GM12874 (cell line): ENCODE data around the gene SPNS2.

Experiments used
- CTCF ChIP-seq: IDR thresholded peaks from 2 replicates; pipeline ENCODE4 v1.5.1; 2011; ENCODE audit warnings: low read depth, mild to moderate bottlenecking, control low read depth, low read length, moderate library complexity; ENCODE audit not compliant: insufficient read depth

Gene SPNS2

DNA sequence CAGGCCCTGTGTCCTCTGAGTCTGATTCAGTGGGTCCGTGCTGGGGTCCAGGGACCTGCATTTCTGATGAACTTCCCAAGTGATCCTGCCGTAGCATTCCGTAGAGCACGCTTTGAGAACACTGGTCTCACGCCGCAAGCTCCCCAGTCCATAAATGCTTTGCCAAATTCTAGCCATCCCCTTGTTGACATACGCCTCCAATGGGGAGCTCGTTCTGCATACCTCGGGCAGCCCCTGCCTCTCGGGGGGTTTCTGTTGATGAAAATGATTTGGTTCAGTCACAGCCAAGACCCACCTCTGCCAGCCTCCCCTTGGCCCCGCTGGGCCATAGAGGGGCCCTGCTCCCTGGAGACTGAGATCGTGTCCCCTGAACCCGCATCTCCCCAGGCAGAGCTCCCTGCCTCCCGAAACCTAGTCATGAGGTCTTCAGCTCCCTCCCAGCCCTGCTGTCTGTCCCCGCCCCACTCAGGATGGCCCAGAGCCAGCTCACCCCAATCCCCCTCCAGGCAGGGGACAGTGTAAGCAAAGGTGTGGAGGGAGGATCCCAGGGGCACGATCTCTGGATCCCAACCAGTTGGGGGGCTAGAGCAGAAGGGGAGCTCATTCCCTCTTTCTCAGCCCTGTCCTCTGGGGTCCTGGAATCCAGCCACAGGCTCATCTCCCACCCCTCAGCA, 16.2 kb upstream of the SPNS2 start:
- TF ChIP-seq CTCF = no peak

- TF ChIP-seq CTCF = no peak
These were observed 15.5 kb upstream of the SPNS2 start for GRCh38 chr17:4483012-4483840.

DNA sequence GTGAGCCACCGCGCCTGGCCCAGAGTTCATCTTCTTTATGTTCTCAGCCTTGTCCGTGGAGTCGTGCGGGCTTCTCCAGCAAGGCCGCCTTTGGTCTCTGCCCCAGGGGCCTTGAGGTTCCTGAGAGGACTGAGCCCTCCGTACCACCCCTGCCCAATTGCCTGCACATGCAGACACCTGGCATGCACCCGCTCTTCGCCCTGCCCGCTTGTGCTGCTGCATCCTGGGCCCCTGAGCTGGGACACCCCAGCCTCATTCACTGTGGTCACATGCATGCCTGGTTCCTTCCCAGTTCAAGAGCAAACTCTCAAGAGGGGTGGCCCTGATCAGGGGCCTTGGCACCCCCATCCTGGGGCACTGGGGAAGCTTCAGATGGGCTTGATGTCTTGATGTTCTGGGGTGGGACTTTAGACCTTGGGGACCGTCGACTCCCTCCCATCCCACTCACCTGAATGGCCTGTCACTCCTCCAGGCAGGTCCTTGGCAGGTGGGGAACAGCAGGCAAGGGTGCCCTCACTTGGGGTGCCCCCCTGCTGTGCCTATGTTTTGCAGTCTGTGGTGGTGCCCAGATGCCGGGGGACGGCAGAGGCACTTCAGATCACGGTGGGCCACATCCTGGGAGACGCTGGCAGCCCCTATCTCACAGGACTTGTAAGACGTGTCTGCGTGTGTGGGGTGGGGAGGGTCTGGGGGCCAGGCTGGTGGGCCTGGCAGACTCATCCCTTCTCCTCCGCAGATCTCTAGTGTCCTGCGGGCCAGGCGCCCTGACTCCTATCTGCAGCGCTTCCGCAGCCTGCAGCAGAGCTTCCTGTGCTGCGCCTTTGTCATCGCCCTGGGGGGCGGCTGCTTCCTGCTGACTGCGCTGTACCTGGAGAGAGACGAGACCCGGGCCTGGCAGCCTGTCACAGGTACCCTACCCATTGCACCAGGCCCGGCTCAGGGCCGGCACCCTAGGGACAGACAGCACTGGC, 12.7 kb upstream of the SPNS2 start:
- no peak for TF ChIP-seq CTCF

DNA sequence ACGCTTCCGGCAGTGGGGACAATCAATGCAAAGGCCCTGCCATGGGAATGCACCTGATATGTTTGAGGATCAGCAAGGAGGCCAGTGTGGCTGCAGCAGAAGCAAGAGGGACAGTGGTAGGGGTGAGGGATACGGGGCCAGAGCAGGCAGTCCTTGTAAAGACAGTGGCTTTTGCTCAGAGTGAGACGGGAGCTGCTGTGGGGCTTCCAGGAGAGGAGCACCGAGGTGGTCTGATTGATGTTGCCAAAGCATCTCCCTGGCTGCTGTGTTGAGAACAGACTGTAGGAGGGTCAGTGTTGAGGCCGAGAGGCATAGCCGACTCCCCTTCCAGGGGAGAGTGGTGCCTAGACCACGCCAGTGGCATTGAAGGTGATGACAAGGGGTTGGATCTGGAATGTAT, 11.4 kb upstream of the SPNS2 start:
- TF ChIP-seq CTCF = no peak

GRCh38 chr17:4487820-4488716, 10.6 kb upstream of the SPNS2 start:
- no peak for TF ChIP-seq CTCF

- TF ChIP-seq CTCF = no peak
These were observed 9.6 kb upstream of the SPNS2 start for GRCh38 chr17:4488989-4489595.
